CD4-positive, alpha-beta T cell treated with Interleukin-6 for 4 hours (primary cell): ENCODE data around the gene HOXA4.
A peak's percentile ranks its signal among the peaks of the same experiment; 100 is the strongest.

Experiments
- DNase-seq: peaks from one replicate; pipeline ENCODE4 v3.0.0-alpha.2; 2020; ENCODE audit warnings: mixed read lengths

Gene HOXA4

GRCh38 chr7:27130540-27131389 is at the start of gene HOXA4:
Gene HOXA4, minus strand, starts transcription at chr7:27130757. Its CDS starts 24 bp downstream, at chr7:27130733.
- peak; percentile 85 for DNase-seq

GRCh38 chr7:27179503-27180430 is 49.2 kb upstream of the HOXA4 start:
- peak; percentile 74 for DNase-seq

DNA sequence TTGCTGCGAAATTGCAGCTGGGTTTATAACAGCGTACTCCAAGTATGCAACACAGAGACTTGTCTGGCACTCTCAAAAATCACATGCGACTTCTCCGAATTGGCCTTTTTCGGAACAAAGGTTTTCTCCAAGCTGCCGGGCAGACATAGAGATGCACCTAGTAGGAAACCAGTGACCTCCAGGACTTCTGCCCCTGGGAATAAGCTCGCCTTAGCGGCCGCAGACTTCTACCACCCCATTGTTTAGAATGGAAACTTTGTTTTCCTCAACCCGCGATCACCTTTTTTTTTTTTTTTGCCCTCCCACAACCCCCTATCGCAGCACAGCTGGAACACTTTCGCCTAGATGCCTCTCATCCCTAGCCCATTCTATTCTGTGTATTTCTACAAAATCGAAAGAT is 48.5 kb upstream of the HOXA4 start:
- DNase-seq = no peak

DNA sequence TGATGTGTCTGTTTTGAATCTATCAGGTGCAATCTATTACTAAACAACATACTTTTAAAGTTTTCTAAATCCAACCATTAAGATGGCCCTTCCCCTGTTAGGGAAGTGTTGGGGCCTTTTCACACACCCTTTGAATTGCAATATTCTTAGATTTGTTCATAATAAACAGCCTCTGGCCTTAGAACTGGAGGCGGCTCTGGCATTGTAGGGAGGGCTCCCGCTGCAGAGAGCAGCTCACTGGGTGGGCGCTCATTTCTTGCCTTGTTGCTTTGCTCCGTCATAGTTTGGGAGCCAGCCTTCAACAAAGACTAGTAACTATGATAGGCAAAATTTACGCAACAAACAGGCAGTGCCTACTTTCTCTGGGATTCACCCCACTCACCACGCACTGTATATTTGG is 47.8 kb upstream of the HOXA4 start:
- no peak for DNase-seq

DNA sequence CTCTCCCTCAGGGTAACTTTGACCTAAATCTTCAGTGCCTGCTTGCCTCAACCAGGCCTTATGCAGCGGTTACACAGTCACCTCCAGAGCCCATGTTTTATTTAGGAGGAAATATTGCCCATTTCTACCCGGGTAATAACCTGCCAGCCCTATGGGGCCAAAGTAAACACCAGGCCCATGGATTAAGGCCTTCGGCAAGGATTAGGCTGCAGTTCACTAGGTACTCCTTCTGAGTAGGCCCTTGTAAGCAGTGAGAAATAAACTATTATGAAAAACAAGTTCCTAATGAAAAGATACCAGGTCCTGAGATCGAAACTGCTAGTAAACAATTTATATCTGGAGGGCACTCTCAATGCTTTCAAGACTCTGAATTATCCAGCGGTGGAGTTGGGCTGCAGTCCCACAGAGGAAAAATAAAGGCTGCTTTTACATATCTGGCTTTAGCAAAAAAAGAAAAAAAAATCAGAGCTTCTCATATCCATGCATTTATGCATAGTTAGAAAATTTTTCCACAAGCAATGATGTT is 47.3 kb upstream of the HOXA4 start:
- DNase-seq = no peak

DNA sequence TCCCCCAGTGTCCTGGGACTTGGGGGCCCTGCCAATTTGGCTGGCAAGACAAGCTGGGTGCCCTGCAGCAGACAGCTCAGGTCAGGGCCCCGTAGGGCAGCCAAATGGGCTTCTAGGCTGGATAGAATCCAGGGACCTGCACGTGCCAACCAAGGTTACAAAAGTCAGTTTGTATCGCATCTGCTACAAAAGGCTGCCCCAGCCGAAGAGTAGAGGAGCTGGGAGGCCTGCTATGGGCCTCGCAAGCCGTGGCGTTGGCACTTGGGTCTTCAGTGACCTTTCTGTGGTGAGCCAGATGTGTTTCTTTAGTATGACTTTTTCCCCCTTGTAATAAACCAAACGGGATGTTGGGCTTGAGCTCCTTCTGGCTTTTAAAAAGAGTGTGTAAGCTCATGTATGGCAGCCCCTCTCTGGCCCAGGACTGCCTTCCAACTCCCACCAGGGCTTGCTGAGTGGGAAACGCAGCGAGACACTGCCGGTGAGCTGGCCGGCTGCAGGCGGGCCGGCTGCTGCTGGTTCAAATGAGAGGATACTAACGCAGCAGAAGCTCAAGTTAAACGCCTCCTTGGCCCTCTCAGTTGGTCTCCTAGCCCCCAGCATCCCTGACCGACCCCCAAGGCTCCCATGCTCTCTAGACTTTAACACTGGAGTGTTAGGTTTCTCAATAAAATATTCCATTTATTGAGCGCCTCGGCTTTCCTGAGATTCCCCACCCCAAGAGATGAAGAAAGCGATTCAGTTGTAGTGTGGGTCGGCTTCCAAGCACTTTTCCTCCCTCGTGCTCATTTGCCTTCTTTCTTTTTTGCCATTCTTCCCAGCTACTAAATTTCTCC is 46.6 kb upstream of the HOXA4 start:
- peak; percentile 0 for DNase-seq

- no peak for DNase-seq
Observed at GRCh38 chr7:27176524-27176845, 45.9 kb upstream of the HOXA4 start.

DNA sequence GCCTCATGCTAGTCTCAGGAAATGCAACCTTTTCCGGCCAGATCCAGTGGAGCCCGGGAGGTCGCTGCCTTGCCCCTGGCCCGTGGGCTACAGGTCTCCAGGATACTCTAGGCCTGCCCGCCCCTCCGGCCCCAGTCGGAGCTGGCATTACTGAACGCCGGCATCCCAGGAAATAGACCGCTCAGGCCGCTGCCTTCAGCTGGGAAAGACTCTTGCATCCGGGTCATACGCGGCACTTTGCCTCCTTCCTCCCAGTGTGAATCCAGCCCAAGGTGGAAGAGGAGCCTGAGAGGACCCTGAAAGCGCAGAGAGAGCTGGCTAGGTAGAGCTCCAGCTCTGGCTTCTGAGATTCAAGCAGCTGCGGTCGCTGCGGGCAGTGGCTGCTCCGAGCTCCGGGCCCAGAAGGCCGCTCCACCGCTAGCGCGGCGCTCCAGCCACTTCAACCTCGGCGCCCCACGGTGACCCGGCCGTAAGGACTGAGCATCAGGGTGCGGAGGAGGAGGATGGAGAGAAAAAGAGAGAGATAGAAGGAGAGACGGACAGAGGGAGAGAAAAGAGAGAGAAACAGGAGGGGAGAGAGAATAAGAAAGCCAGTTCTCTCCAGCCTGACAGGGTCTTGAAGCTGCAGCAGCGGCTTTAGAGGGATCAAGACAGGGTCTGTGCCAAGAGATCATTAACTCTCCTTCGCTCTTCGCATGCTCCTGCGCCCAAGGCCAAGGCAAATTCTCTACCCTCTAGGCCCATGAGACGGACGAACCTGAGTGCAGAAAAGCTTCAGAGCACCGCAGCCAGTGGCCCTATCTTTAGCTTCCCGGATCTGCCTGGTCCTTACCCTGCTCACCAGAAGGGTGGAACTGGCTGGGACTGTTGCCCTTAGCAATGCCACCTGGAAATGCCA is 45.3 kb upstream of the HOXA4 start:
- no peak for DNase-seq

GRCh38 chr7:27174874-27175625 is 44.5 kb upstream of the HOXA4 start:
- DNase-seq = no peak

- DNase-seq = no peak
Observed at GRCh38 chr7:27173956-27174873, 43.7 kb upstream of the HOXA4 start, which contains the start of gene HOXA10. Gene HOXA10, minus strand, starts transcription at chr7:27174320. Its CDS starts 14 bp downstream, at chr7:27174306.

- DNase-seq = no peak
Observed at GRCh38 chr7:27173511-27173955, 43.0 kb upstream of the HOXA4 start.

DNA sequence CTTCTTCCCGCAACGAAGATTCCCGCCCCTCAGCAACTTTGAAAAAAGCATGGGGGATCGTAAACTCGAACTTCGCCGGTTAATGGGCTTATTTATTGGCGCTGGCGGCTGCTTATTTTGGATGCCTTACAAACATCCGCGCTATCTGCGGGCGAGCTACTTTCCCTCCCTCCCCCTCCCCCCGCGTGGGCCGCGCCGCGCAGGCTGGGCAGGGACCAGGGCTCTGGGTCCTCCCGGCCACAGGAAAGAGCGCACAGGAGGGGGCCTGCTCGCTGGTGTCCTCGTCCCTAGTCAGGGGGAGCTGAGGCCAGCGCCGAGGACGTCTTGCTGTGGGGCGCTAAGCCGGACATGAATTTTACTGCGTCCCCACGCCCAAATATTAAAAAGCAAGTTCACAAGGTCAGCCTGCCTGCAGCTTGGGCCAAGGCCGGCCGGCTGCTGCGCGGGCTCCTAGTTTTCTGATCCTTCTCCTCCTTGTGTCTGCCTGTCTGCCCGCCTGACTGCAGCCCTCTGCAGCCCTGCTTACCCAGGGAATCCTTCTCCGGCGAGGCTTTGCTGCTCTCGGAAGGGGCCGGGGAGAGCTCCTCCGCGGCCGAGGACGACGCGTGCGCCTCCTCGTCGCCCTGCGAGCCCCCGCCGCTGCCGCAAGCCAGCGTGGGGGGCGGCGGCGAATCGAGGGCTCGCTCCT is 42.4 kb upstream of the HOXA4 start:
- peak; percentile 5 for DNase-seq

DNA sequence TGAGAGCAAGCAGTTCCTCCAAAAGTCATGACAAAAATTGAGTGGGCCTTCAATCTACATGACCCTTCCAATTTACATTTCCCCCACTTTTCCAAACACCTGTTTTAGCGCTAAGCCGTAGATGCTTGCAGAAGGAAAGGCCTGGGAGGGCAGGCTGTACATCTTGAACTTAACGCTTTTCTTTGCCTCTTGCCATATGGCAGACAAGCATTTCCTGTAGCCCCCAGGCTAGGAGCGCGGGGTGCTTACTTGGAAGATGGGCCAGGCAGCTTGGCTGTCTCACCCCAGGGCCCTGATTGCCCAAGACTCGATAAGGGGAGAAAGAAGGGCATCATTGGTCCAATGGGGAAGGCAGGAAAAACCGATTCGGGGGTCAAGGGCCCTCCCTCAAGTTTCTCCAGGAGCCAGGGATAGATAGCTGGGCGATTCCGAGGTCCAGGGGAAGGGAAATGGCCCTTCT is 41.8 kb upstream of the HOXA4 start:
- DNase-seq = peak; percentile 1

- peak; percentile 13 for DNase-seq
Observed at GRCh38 chr7:27171637-27172314, 41.2 kb upstream of the HOXA4 start.

GRCh38 chr7:27171325-27171636 is 40.7 kb upstream of the HOXA4 start:
- no peak for DNase-seq

DNA sequence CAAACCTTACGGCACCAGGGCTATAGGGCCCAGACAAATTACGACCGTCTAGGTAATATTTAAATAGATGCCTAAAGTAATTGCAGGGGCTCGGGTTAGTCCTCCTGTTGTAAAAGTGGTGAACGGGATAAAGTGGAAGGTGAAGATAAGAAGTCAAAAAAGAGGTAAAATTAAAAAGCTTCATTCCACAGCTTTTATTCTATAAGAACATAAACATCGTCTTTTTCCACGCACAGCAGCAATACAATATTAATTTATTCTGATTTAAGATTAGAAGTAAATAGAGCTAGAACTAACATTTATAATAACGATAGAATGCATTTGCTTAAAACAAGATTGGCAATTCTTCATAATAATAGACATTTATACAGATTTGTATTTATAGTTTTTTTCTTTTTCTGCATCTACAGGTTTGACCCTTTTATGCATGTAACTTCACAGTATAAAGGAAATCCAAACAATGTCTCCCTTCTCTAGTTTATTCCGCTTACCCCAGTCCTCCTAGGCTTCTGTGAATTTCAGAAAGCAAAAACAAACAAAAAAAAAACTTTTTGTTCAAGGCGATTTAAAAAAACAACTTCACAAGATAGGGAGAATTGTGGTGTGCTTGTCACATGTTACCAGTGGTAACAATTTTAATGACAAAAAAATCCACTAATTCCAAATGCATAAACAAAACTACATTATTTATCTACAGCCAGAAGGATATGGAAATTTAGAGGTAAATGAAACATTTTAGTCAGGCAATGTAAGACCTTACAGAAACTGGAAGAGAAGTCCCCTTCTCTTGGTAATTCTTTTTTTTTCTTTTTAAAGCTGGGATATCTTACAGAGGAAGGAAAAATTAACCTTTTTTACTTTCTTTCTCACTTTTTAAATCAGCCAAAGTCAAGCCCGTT is 40.1 kb upstream of the HOXA4 start:
- no peak for DNase-seq
